Measurements from ENCODE around the gene CACNA1B. TPM values are rescaled to one million over a fixed set of nuclear protein-coding genes. Genes with fewer than 3 reads are reported as not detected.

Gene CACNA1B
- total RNA-seq, 1 experiment from 2014 or later = 7.8 TPM

DNA sequence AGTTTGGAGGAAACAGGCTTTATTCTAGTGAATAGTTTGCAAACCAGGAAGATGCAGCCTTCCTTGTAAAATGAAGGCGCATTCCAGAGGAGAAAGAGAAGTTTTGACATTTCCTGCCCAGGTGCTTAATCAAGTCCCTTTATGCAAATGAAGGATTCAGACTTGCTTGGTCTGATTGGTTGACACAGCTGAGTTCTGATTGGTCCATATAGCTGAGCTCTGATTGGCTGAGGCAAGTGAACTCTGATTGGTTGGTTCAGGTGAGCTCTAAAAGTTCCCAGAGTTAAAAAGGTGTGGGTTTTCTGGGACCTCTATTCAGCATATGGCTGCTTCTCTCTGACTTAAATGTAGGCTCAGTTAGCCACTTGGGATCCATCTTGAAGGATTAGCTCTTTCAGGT, 151.0 kb downstream of the CACNA1B start:
- no peak overlapping the region for H3K27ac Mint-ChIP-seq
- Histone ChIP-seq H2AFZ (ENCODE audit: low read length) (no peak overlapping the region), H3T11ph (ENCODE audit: low read length) (no peak overlapping the region), H3K56ac (ENCODE audit: insufficient read length, low read depth, low read length) (no peak overlapping the region), H4K91ac (ENCODE audit: insufficient read length, low read depth, low read length) (no peak overlapping the region), H2BK15ac (ENCODE audit: low read depth, low read length) (no peak overlapping the region), H4K8ac (replicated peaks; ENCODE audit: insufficient read length, low read depth, low read length) (no peak overlapping the region), H3K4me1 (ENCODE audit: insufficient read depth, low read length) (no peaks in the 10 kb centered on the region), H2BK5ac (ENCODE audit: insufficient read length, low read length) (no peak overlapping the region), H2BK120ac (ENCODE audit: low read depth, low read length, poor library complexity, severe bottlenecking) (no peak overlapping the region), H2BK12ac (ENCODE audit: insufficient read length, low read depth, low read length) (no peak overlapping the region), H3K79me2 (ENCODE audit: insufficient read depth, low read length) (no peaks in the 10 kb centered on the region), H2BK20ac (ENCODE audit: low read depth, low read length, poor library complexity, severe bottlenecking) (no peak overlapping the region), H3K9ac (ENCODE audit: extremely low read depth, insufficient read length, low read length) (no peak overlapping the region), H3K18ac (ENCODE audit: insufficient read length, low read depth, low read length) (no peak overlapping the region), H3K23ac (ENCODE audit: insufficient read length, low read depth, low read length) (no peak overlapping the region), H3K9me3 (ENCODE audit: control insufficient read depth, low read depth, low read length) (no peaks in the 10 kb centered on the region), H3K79me1 (ENCODE audit: insufficient read depth, low read depth, low read length, poor library complexity, severe bottlenecking) (no peaks in the 10 kb centered on the region), H3K27ac (ENCODE audit: insufficient read length, low read depth, low read length) (no peak overlapping the region), H3K4me2 (ENCODE audit: insufficient read depth, insufficient read length, low read length) (no peak overlapping the region), H3K14ac (ENCODE audit: insufficient read depth, low read length) (no peak overlapping the region), H2AK5ac (ENCODE audit: insufficient read length, low read length) (no peak overlapping the region), H3K4ac (ENCODE audit: low read depth, low read length) (no peak overlapping the region), H4K5ac (ENCODE audit: insufficient read length, low read depth, low read length) (no peak overlapping the region), H3K23me2 (ENCODE audit: insufficient read length, low read depth, low read length, poor library complexity, severe bottlenecking) (no peaks in the 10 kb centered on the region), H3K27me3 (ENCODE audit: insufficient read depth, low read length) (no peaks in the 10 kb centered on the region), H4K20me1 (ENCODE audit: control insufficient read depth, insufficient read depth, insufficient read length) (no peaks in the 10 kb centered on the region)
- DNase-seq = peak; percentile 22
- TF ChIP-seq, protein P1, sequence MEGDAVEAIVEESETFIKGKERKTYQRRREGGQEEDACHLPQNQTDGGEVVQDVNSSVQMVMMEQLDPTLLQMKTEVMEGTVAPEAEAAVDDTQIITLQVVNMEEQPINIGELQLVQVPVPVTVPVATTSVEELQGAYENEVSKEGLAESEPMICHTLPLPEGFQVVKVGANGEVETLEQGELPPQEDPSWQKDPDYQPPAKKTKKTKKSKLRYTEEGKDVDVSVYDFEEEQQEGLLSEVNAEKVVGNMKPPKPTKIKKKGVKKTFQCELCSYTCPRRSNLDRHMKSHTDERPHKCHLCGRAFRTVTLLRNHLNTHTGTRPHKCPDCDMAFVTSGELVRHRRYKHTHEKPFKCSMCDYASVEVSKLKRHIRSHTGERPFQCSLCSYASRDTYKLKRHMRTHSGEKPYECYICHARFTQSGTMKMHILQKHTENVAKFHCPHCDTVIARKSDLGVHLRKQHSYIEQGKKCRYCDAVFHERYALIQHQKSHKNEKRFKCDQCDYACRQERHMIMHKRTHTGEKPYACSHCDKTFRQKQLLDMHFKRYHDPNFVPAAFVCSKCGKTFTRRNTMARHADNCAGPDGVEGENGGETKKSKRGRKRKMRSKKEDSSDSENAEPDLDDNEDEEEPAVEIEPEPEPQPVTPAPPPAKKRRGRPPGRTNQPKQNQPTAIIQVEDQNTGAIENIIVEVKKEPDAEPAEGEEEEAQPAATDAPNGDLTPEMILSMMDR (conservative IDR thresholded peaks at IDR 0.05) = no peak
- H3K4me1 Mint-ChIP-seq = peaks cover 3 to 4% of the 10 kb centered on the region in 2 experiments
- peaks cover 4 to 14% of the 10 kb centered on the region in 2 experiments; a peak in 4 of 5 replicates for H3K9me3 Mint-ChIP-seq
- no CpG with 5 or more reads among the region's 1 CpG for WGBS (ENCODE audit: extremely low coverage, insufficient read length, low lambda C conversion rate)
- no peak overlapping the region for H3K4me3 Mint-ChIP-seq
- H3K27me3 Mint-ChIP-seq (ENCODE audit: low read depth) = peaks cover 8% of the 10 kb centered on the region
- H3K36me3 Mint-ChIP-seq (ENCODE audit: insufficient read depth in 1 of 3, low read depth in 3 of 3) = peaks cover 34 to 43% (median 38%) of the 10 kb centered on the region in 3 experiments
